ENCODE data around the gene CCDC157.
A peak's percentile ranks its signal among the peaks of the same experiment; 100 is the strongest.
"Not testable (repeated sequence)": the region's sequence is repeated elsewhere in the genome, so short reads cannot be mapped to it uniquely, and the experiment has no call there.

Gene CCDC157

DNA sequence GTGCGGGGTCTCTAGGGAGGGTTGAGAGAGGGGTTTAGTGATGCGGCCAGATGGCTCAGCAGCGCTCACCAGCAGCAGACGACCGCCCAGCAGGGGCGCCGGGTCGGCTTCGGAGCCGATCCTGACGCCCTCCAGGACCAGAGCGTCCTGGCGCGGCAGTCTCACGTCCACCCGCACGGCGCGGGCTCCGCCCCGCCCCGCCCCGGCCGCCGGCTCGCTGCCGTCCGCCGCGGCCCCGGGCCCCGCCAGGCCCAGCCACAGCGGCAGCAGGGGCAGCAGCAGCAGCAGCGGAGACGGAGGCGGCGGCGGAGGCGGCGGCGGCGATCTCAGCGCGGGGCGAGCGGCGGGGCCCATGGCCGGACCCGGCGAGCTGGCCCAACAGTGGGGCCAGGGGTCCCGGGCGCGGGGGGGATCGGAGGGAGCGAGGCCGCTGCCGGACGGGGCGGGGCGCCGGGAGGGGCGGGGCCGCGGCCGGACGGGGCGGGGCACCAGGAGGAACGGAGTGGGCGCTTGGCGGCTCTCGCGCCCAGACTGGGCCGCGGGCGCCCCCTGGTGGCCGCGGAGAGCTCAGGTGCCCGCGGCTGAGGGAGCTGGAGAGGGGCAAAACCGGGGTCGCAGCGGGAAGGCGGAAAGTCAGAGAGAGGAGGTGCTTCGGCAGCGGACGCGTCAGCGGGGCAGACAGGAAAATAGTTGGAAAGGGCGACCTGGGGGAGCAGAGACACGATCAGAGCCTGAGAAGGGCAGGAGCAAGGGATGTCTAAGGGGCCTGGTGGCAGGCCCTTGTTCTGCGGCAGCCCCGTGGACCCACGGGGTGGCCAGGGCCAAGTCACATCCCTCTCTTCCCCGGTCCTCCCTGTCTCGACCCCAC lies 30.4 kb downstream of the CCDC157 start, which contains the start of gene RNF215:
RNF215 (minus strand) TSS at position 452 of the 868 bp plus-strand sequence; CDS start at position 354, 98 bp downstream.
- peak; percentile 71 to 75 for DNase-seq (ENCODE audit: low read depth in 2 of 2)

DNA sequence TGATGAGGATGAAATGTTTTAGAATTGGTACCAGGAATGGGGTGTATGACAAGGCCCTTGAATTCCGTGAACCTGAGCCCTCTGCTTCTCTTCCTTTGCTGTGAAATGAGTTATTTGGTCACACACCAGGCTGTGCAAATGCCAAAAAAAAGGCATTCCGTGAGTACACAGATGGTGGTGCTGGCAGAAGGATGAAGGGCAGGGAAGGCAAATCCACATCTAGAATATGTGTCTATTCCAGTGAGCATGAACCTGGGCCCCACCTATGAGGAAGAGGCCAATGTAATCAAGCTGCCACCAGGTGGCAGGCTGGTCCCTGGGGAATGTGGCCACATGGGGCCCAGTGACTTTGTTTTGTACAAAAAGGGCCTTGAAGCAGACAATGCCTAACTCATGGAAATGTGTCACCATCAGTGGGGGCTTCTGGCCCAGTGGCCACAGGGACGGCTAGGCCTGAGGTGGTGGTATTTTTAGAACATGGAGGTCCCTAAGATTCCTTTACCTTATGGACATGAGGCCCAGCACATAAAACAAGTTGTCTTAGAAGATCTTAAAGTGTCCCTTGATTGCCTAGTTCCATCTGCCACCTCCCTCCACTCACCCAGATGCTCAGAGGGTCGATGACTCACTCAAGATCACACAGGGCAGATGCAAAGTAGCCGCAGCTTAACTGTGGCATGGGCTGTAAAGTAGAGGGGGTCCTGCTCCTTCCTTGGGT lies 34.3 kb downstream of the CCDC157 start:
- peak; percentile 59 to 73 for DNase-seq (ENCODE audit: low read depth in 2 of 2)

DNA sequence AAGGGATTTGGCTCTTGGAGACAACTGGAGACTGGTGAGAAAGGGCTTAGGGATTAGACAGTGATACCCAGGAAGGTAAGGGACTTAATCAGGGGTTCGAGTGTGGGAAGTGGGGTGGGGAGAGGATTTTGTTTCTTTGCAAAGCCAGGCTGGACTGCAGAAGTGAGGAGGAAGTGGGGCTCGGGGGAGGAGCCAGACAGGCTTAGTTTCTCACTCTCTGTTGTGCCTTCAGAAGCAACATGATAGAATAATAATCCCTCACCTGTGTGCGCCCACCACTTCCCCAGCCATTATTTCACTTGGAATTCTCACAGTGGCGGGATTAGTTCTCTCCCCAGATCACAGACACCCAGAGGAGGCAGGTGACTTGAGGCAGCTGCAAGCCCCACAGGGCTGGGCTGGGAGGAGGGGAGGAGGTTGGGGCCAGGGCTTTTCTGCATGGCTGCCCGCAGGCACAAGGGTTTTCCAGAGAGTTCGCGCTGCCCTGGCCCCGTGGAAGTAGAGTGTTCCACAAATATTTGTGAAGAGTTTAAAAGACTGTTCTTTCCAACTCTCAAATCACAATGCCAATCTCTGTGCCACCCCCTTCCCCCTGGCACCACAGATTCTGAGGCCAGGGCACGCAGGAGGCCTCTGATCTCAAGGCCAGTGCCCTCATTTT lies 36.0 kb downstream of the CCDC157 start:
- no peak for DNase-seq (ENCODE audit: low read depth in 2 of 2)

DNA sequence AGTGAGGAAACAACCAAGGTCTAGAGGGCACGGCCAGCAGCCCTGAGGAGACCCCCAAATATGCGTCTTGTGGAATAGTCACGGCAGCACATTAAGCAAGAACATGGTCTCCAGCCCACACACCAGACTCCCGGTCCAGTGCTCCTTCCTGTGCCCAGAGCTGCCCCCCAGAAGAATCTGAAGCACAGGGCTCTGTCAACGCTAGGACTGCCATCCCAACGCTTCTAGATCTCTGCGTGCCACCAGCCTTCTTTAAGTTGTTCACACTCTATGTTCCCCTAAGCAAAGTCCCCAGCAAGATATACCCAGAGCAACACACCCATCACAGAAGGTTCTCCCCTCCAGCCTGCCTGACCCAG lies 36.5 kb downstream of the CCDC157 start:
- no peak for DNase-seq (ENCODE audit: low read depth in 2 of 2)

DNA sequence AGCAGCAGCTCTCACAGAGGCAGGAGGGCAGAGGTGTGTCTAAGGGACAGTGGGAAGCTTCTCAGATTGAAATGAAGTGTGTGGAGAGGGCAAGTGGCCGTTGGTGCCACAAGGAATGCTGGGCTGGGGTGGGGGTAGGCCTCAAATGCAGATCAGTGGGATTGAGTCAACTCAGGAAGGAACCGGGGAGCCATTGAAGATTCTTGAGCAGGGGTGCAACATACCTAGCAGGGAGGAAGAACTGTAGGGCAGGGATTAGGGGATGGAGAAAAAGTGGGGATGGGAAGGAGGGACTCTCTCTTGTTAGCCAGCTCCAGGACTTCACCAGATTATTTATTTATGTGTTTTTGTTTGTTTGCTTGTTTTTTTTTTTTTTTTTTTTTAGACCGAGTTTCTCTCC lies 37.1 kb downstream of the CCDC157 start:
- no peak for DNase-seq (ENCODE audit: low read depth in 2 of 2)

DNA sequence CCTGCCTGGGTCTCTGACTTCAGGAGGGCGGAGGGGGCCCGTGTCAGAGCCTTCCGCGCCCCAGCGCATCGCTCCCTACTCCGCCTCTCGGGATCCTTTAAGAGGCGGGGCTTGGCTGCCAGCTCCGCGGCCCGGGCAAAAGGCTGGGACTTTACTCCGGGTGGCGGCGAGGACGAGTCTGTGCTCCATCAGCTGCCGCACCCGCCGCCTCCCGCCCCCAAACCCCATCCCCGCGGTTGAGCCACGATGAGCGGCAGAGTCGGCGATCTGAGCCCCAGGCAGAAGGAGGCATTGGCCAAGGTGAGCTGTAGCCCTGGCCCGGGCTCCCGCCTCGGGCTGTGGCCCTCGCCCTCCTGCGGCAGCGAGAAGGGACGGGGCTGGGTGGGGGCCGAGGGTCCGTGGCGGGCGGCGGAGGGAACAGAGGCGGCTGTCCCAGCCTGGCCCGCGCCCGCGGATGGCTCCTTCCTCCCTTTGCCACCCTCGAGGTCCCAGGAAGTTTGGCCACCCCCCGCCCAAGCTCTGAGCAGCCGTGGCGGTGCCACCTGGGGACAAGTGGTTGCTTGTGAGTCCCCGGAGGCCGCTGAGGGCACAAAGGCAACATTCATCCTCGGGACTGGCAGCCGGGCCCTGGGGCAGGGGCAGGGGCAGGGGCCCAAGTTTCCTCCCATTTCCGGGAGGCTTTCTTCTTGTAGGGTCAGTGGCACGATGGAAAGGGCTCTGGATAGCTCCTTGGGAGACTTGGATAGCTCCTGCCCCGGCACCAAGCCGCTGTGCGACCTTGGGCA lies 40.3 kb downstream of the CCDC157 start, which contains the start of gene SEC14L2:
SEC14L2 (plus strand) TSS at position 148 of the 785 bp plus-strand sequence; CDS start at position 247, 99 bp downstream.
- peak; percentile 56 to 60 for DNase-seq (ENCODE audit: low read depth in 2 of 2)

DNA sequence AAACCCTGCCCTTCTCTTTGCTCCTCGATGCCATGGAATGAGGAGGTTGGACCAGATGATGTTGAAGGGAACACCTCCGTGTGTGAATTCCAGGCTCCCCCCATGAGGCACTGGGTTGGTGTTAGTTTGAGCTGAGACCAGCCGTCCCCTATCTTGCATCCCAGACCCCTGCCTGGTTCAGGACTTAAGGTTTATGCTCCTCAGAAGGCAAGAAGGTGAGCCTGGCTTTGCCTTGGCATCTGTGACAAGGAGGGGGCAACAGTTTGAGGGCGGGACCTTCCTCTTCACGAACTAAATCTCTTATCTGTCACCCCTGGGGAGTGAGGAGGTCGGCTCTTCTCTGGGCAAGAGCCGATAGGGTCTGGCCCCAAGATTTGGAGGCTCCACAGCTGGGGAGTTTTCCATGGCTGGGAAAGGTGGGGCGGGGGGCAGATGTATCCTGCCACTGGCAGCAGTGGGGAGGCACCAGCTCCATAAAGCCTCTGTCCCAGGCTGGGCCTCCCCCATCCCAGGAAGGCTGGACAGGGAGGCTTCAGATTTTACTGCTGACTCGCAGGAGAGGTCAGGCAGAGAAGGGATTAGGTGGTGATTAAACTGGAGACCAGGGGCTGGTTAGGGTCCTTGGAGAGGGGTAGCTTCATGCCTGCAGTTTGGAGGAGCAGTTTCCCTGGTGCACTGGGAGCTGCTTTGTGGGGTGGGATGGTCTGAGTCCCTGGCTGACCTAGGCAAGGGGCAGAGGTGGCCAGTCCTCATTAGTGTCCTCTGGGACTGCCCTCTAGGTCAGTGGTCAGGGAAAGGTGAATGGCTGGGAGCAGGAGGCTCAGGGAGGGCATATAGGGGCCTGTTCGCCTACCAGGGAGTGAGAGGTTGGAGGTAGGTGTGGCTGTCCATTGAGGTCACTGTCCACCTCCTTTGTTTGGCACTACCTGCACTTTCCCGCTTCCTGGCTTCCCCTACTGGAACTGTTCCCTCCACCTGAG lies 41.1 kb downstream of the CCDC157 start:
- DNase-seq (ENCODE audit: low read depth in 2 of 2): no peak

DNA sequence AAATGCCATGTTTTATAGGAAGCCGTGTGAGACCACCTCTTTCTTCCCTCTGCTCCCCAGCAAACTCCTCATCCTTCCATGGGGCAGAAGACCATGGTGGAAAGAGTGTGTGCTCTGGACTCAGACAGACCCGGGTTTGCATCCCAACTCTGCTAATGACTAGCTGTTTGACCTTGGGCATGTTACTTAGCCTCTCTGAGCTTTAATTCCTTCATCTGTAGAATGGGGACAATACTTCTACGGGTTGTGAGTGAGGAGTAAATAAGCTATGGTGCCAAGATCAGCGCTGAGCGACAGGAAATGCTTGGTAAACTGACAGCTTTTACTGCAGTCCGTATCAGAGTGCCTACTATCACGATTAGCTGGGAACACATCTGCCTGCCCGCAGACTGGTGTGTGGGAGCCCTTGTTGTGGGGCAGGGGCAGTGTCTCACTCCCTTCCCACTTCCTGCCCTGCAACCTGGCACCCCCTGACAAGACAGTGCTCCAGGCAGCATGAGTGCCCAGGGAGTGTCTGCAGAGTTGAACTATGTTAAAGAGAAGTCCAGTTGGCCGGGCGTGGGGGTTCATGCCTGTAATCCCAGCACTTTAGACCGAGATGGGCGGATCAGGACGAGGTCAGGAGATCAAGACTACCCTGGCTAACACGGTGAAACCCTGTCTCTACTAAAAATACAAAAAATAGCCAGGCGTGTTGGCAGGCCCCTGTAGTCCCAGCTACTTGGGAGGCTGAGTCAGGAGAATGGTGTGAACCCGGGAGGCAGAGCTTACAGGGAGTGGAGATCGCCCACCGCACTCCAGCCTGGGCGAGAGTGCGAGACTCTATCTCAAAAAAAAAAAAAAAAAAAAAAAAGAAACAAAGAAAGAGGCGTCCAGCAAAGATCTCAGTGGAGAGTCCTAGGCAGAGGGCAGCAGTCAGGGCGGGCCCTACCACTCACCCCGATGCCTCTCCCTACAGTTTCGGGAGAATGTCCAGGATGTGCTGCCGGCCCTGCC lies 42.2 kb downstream of the CCDC157 start:
- DNase-seq (ENCODE audit: low read depth in 2 of 2): no peak

DNA sequence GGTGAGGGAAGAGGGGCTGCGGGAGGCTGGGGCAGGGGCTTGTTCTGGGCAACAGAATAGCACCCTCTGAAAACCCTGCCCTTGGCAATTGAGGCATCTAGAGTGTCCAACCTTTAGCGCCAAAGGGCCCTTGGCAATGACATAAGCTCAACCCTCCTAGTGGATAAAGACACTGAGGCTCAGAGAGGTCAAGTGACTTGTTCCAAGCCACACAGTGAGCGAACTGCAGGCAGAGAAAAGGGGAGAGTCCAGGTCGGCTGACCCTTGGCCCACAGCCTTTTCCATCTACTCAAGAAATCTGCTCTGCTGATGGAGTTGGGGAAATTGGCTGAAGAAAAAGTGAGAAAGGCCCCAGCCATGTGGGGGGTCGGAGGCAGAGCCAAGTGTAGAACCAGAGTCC lies 42.9 kb downstream of the CCDC157 start:
- DNase-seq (ENCODE audit: low read depth in 2 of 2): no peak

DNA sequence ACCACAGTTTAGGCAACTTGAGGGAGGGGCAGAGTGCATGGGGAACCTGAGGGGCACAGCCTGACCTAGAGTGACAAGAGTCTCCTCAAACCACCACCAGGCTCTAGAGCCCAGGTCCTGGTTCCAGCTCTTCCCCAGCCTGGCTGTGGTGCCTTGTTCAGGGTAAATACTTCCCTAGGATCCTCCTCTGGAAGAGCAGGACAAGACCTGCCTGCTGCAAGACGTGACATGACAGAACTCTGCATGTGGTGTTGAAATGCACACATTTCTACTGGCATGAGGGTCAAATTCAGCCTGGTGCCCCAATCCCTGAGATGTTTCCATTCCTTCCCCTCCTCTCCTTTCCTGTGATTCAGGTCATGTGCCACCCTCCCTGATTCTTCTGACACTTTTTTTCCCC lies 43.4 kb downstream of the CCDC157 start:
- DNase-seq (ENCODE audit: low read depth in 2 of 2): no peak

DNA sequence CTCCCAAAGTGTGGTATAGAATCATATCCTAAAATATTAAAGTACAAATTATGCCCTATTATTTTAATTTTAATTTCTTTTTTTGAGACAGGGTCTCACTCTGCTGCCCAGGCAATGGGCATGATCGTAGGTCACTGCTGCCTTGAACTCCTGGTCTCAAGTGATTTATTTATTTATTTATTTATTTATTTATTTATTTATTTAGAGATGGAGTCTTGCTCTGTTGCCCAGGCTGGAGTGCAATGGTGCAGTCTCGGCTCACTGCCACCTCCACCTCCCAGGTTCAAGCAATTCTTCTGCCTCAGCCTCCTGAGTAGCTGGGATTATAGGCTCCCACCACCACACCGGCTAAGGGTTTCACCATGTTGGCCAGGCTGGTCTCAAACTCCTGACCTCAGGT lies 44.2 kb downstream of the CCDC157 start:
- DNase-seq (ENCODE audit: low read depth in 2 of 2): not testable (repeated sequence)

DNA sequence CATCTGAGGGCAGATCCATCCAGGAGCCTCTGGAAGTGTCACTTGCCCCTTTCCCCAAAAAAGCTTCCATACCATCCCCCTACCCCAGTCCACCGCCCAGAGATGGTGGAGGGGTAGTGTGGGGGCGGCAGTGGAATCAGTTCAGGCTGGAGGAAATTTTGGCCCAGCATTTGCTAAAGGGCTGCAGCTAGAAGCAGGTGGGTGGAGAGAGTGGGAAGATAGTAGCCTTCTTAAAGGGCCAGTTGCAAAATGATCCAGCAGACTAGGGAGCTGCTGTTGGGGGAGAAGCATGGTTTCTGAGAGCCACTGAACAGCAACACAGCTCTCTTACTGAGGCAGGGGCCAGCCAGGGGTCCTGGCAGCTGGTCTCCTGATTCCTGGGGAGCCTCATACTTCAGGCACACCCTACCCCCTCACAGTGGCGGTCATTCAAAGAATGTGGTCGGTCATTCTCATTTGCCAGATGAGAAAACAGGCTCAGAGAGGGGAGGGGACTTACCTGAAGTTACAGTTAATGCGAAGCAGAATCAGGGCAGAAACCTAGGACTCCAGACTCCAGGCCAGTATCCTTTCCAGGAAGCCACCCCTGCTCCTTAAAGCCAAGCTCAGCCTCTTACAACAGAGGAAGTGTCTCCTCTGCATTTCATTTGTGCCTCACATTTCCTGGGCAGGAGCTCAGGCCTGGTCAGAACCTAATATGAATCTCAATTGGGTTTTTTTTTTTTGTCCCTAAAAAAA lies 45.4 kb downstream of the CCDC157 start:
- DNase-seq (ENCODE audit: low read depth in 2 of 2): no peak

DNA sequence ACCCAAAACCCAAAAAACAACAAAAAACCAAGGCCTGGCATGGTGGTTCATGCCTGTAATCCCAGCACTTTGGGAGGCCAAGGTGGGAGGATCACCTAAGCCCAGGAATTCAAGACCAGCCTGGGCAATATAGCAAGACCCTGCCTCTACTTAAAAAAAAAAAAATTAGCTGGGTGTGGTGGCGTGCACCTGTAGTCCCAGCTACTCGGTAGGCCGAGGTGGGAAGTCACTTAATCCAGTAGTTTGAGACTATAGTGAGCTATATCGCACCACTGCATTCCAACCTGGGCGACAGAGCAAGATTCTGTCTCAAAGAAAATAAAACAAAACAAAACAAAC lies 45.9 kb downstream of the CCDC157 start:
- not testable (repeated sequence) for DNase-seq (ENCODE audit: low read depth in 2 of 2)

DNA sequence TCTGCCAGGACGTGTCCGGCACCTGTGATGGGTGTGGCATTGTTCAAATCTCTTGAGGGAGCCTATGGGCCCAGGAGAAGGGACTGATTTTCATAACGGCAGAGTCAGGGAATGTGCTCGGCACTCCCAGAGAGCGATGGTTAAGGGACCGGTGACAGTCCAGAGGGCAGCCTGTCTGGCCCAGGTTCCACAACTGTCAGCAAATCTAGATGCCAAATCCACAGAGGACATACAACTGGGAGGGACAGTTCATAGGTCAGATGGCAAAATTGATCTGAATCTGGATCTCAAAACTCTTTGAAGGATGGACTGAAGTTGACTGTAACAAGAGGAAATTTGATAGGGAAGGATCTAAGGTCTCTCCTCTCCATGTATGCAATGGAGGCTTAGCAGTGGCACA lies 47.5 kb downstream of the CCDC157 start:
- DNase-seq (ENCODE audit: low read depth in 2 of 2): no peak

DNA sequence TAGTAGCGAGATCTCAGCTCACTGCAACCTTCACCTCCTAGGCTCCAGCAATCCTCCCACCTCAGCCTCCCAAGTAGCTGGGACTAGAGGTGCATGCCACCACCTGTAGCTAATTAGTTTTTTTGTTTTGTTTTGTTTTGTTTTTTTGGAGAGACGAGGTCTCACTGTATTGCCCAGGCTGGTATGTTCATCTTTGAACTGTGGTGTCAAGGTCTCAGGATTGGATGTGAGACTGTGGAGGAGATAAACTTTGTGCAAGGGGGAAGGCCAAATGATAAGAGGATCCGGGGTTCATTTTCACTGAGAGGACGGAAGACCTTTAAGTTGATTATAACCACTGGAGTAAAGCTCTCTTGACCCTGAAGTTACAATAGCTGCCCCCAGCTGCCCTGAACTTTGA lies 48.9 kb downstream of the CCDC157 start:
- no peak for DNase-seq (ENCODE audit: low read depth in 2 of 2)

DNA sequence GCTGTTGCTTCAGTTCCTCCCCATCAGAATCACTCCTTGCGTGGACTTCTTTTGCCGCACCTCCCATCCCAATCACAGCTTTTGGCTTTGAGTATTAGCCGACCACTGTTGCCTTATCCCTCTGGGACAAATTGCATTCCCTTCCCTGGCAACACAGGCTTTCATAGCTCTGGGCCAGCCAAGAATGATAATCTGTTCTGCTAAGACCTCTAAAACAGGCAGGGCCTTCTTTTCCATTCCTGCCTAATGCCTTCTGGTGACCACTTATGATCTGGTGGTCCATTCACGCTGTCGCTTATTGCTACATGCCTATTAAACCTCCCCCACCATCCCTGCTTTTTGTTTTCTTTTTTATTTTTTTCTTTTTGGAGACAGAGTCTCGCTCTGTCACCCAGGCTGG lies 49.6 kb downstream of the CCDC157 start:
- no peak for DNase-seq (ENCODE audit: low read depth in 2 of 2)

DNA sequence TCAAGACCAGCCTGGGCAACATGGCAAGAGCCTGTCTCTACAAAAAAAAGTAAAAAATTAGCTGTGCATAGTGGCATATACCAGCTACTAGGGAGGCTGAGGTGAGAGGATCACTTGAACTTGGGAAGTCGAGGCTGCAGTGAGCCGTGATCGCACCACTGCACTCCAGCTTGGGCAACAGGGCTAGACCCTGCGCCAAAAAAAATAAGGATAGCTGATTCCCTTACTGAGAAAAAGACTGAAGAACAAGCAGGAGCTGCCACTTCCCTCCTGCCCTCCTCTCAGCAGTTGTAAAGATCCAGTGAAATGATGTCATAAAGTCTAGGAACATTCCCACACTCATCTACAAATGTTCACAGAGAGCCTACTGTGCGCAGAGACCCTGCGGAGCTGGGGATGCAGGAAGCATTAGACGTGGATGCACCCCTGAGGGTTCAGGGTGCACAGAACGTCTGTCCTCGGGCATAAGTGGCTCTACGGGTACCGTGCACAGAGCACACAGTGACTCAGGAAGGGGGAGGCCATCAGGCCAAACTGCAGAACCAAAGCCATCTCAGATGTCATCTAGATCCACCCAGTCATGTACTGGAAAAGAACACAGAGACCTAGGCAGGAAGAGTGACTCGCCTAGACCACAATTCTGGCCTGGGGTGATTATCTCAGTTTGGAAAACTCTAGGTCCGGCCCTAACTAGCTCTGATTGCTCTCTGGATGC lies 51.7 kb downstream of the CCDC157 start:
- no peak for DNase-seq (ENCODE audit: low read depth in 2 of 2)

DNA sequence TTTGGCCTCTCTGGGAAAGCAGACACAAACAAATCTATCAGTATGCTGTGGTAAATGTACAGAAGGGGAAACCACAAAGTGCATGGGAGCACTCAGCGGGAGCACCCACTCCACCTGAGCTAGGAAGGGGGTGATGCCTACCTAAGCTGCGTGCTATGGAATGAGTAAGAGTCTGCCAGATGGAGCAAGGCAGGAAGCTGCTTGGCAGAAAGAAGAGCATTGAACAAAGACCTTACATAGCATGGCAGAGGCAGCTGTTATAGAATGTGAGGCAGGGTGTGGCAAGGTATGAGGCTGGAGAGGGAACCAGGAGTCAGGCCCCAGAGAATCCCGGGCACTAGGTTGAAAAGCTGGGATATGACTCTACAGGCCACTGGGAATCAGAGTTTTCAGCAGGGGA lies 55.0 kb downstream of the CCDC157 start:
- no peak for DNase-seq (ENCODE audit: low read depth in 2 of 2)

All from stimulated activated CD8-positive, alpha-beta memory T cell treated with anti-CD3 and anti-CD28 coated beads, Interleukin-15, amount 100 ng/mL, for 48 hours (primary cell).